ENCODE results near the gene ASTN2.

DNA sequence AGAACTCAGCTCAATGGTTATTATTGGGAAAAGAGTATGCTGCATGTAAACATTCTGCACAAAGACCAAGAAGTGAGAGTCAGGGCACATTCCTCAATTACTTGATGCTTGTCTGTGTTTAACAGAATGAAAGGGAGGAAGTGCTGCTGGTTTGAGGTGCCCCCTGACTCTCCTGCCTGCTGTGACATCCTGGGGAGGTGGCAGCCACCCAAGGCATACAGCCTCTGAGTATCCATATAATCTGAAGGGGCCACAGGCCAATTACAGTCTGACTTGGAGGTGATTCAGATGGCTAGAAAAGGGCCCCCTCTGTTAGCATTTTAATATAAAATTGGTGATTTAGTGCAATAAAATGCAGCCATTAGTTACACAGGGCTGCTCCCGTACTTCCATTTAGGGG lies 313.8 kb downstream of the ASTN2 start:
- TF ChIP-seq, protein P1, sequence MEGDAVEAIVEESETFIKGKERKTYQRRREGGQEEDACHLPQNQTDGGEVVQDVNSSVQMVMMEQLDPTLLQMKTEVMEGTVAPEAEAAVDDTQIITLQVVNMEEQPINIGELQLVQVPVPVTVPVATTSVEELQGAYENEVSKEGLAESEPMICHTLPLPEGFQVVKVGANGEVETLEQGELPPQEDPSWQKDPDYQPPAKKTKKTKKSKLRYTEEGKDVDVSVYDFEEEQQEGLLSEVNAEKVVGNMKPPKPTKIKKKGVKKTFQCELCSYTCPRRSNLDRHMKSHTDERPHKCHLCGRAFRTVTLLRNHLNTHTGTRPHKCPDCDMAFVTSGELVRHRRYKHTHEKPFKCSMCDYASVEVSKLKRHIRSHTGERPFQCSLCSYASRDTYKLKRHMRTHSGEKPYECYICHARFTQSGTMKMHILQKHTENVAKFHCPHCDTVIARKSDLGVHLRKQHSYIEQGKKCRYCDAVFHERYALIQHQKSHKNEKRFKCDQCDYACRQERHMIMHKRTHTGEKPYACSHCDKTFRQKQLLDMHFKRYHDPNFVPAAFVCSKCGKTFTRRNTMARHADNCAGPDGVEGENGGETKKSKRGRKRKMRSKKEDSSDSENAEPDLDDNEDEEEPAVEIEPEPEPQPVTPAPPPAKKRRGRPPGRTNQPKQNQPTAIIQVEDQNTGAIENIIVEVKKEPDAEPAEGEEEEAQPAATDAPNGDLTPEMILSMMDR (IDR thresholded peaks at IDR 0.05): no peak
- TF ChIP-seq POLR2A (IDR thresholded peaks at IDR 0.05): no peak

Measured in thyroid gland (tissue), 4 donors.